Heart left ventricle (tissue), 16 donors: ENCODE data around the gene NAPSA. TPM values are rescaled to one million over a fixed set of nuclear protein-coding genes. Genes with fewer than 3 reads are reported as not detected.

ENCODE experiments used
- ATAC-seq, 4 donors: fragments of 200-7000 bp; cut with Tn5 transposase; one replicate each; pipeline ENCODE4 v1.9.1; 2020 to 2022; ENCODE audit warnings: moderate library complexity in 4 of 4, mild to moderate bottlenecking in 3 of 4, moderate number of reproducible peaks in 1 of 4
- DNase-seq, 5 donors: peaks; one replicate each; pipeline ENCODE4 v3.0.0-alpha.2; 2020
- H3K27ac ChIP-seq, 12 donors: fragments of 200-600 bp; sonication (generic) in 4 of 12; one replicate each; pipeline versions ENCODE4 v1.5.0 to v1.8.0; 2016 to 2022; ENCODE audit warnings: mild to moderate bottlenecking in 2 of 12
- H3K27me3 ChIP-seq, 9 donors: fragments of 200-600 bp; sonication (generic) in 2 of 9; one replicate each; pipeline versions ENCODE4 v1.5.1 to v1.8.0; 2016 to 2022; ENCODE audit warnings: mild to moderate bottlenecking in 3 of 9
- H3K36me3 ChIP-seq, 9 donors: fragments of 200-600 bp; sonication (generic) in 2 of 9; one replicate each; pipeline versions ENCODE4 v1.5.0 to v1.8.0; 2018 to 2022; ENCODE audit warnings: mild to moderate bottlenecking in 2 of 9
- H3K4me1 ChIP-seq, 12 donors: fragments of 200-600 bp; sonication (generic) in 4 of 12; one replicate each; pipeline versions ENCODE4 v1.5.0 to v1.8.0; 2016 to 2022; ENCODE audit warnings: mild to moderate bottlenecking in 3 of 12
- H3K4me3 ChIP-seq, 12 donors: fragments of 200-600 bp; sonication (generic) in 4 of 12; one replicate each; pipeline versions ENCODE4 v1.5.0 to v1.8.0; 2017 to 2022; ENCODE audit warnings: mild to moderate bottlenecking in 9 of 12, moderate library complexity in 4 of 12
- H3K9me3 ChIP-seq, 12 donors: fragments of 200-600 bp; sonication (generic) in 4 of 12; one replicate each; pipeline versions ENCODE4 v1.5.0 to v1.8.0; 2016 to 2022; ENCODE audit warnings: mild to moderate bottlenecking in 1 of 12
- POLR2A ChIP-seq, 2 donors: fragments of 450-650 bp; IDR thresholded peaks; one replicate each; pipeline ENCODE4 v1.6.1; 2017; ENCODE audit warnings: antibody characterized with exemption in 2 of 2, mild to moderate bottlenecking in 2 of 2, moderate library complexity in 2 of 2
- WGBS, 4 donors: extraction: QIAGEN DNeasy Blood & Tissue Kit in 2 of 4; methylation state at CpG; one replicate each; pipeline versions ENCODE4 v1.1.5 to v1.1.7; 2013 to 2018; 5-methylcytosine and 5-hydroxymethylcytosine counted together
- intact Hi-C, 10 donors: fragments of 100-400 bp; cut with DNase I; formaldehyde crosslinking; loops; one replicate each; pipeline versions ENCODE4 v1.11.1 to v1.14.2; 2022
- polyA plus RNA-seq, 2 donors: library from polyadenylated mRNA; stranded (reverse); fragments of 200-250 nt; gene quantifications; one replicate each; pipeline ENCODE4 v1.2.3, GENCODE V29; 2013
- total RNA-seq, 9 donors: library from RNA; depleted of rRNA in 2 of 9; stranded (reverse); fragments of >200 nt in 2 of 9; fragmentation: NEBNext Ultra II Directional in 3 of 9; extraction: Animal tissue kit (Norgen Biotek cat#: 25700) in 3 of 9; gene quantifications; one replicate each; pipeline versions ENCODE4 v1.1.0 to v1.2.4, GENCODE V29; 2016 to 2023
- TF ChIP-seq, protein P1 (sequence below), 12 donors: fragments of 200-600 bp; sonication (generic) in 4 of 12; IDR thresholded peaks; one replicate each; pipeline versions ENCODE4 v1.5.0 to v1.8.0; 2018 to 2022; ENCODE audit warnings: antibody characterized with exemption in 12 of 12, mild to moderate bottlenecking in 5 of 12
- donor health status: ischemic (EF 13 %, LVEDD 7.1; RV severe dilation, severe dysfunction).
- donor health status: healthy with polysubstance abuse.
- donor health status: DM: no; HTN: yes; CAD: no.
- donor health status: DM: no; HTN: no; CAD: no.
- donor health status: ischemic (EF 25% LVEDD 6.9; RV normal size, moderate dysfunction).
- donor health status: ischemic (EF 25% LVEDD 5.7; RV mildly dilated, moderate dysfunction).
- donor health status: healthy.
- donor health status: DM: yes; HTN: yes; CAD: no.
- donor health status: ischemic (EF 35%, LVEDD 5.7; RV mildly dilated, moderate dysfunction).
- donor health status: nonischemic (EF 11% LVEDD 7.7; RV severe dilation, severe dysfunction).
- donor health status: DM: yes; HTN: yes; CAD: no.
- donor health status: PGD.
- donor health status: ischemic (EF 29% LVEDD 5.4; RV normal size, mild dysfunction).
- donor health status: nonischemic (EF 23%, LVEDD 6.1; RV moderate dilation, normal function).

The NAPSA gene
- total and polyA plus RNA-seq, 11 donors, result 0.28 to 0.89 (median 0.62) TPM; not detected in 5

DNA sequence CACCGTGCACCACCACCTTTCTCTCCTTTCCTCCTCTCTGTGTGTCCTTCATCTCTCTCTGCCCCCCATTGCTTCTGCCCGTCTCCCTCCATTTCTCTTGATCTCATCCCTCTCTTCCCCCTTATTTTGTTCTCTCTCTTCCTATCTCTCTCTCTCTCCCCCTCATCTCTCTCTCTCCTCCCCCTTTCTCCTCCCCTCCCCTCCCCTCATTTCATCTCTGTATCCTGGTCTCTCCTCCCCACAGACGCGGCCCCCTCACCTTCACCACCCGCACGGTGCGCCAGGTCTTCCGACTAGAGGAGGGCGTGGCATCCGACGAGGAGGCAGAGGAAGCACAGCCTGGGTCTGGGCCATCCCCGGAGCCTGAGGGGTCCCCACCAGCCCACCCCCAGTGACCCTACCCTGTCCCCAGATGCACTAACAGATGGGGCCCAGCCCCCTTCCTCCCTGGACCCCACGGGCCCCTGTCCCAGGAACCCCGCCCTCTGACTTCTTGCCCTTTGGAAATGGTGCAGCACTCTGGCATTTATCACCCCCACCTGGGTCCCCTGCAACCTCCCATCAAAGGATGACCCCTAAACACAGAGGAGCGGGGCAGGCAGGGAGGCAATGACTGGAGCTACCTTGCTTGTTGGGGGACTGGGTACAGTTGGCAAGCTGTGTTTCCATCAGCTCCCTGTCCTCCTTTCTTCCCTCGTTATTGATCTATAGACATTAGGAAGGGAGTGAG is 55.9 kb downstream of the NAPSA start:
- 57 to 70% (median 59%) methylated on average over 16 of the region's 16 CpGs for whole genome bisulfite sequencing, 4 donors
- DNase-seq, result no peak

DNA sequence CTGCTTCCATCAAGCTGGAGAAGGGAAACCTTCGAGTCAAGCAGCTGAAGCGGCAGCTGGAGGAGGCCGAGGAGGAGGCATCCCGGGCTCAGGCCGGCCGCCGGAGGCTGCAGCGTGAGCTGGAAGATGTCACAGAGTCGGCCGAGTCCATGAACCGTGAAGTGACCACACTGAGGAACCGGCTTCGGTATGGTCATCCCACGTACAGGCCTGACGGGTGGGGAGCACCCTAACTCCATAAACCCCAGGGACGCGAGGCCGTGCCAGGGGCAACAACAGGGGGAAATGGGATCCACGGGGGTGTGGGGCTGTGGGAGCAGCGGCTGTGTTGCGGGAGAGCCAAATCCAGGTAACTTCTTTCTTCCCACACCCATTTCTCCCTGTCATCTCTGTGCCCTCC is 56.4 kb downstream of the NAPSA start:
- peaks cover 0 to 14% (median 0%) of the 10 kb centered on the region in 9 donors for H3K36me3 ChIP-seq
- 84 to 91% (median 86%) methylated on average over 21 of the region's 21 CpGs for WGBS, 4 donors
- ATAC-seq (no peak), DNase-seq (peak in 1 of 5 donors; percentile 59)
- H3K9me3 ChIP-seq, result peaks cover 0 to 10% (median 0%) of the 10 kb centered on the region in 12 donors
- intact Hi-C loops, result no loop called here
- no peak overlapping the region for H3K27ac ChIP-seq
- no peak for TF ChIP-seq POLR2A (IDR thresholded peaks at IDR 0.05)
- TF ChIP-seq, protein P1, sequence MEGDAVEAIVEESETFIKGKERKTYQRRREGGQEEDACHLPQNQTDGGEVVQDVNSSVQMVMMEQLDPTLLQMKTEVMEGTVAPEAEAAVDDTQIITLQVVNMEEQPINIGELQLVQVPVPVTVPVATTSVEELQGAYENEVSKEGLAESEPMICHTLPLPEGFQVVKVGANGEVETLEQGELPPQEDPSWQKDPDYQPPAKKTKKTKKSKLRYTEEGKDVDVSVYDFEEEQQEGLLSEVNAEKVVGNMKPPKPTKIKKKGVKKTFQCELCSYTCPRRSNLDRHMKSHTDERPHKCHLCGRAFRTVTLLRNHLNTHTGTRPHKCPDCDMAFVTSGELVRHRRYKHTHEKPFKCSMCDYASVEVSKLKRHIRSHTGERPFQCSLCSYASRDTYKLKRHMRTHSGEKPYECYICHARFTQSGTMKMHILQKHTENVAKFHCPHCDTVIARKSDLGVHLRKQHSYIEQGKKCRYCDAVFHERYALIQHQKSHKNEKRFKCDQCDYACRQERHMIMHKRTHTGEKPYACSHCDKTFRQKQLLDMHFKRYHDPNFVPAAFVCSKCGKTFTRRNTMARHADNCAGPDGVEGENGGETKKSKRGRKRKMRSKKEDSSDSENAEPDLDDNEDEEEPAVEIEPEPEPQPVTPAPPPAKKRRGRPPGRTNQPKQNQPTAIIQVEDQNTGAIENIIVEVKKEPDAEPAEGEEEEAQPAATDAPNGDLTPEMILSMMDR (IDR thresholded peaks at IDR 0.05), result no peak
- H3K4me1 ChIP-seq, result peaks cover 0 to 15% (median 0%) of the 10 kb centered on the region in 12 donors
- H3K4me3 ChIP-seq, result no peak overlapping the region
- peaks cover 11 to 40% (median 28%) of the 10 kb centered on the region in 9 donors for H3K27me3 ChIP-seq

More for the DNA sequence above, 55.9 kb downstream of the NAPSA start:
- intact Hi-C loops, result no loop called here
- Histone ChIP-seq H3K27me3 (peaks cover 11 to 46% (median 33%) of the 10 kb centered on the region in 9 donors), H3K9me3 (peaks cover 0 to 10% (median 0%) of the 10 kb centered on the region in 12 donors), H3K36me3 (peaks cover 0 to 14% (median 0%) of the 10 kb centered on the region in 9 donors), H3K4me3 (no peak overlapping the region), H3K4me1 (peaks cover 0 to 19% (median 0%) of the 10 kb centered on the region in 12 donors), H3K27ac (no peak overlapping the region)
- no peak for ATAC-seq
- TF ChIP-seq, protein P1 (IDR thresholded peaks at IDR 0.05), result no peak
- no peak for TF ChIP-seq POLR2A (IDR thresholded peaks at IDR 0.05)

Other genes with a start within 250 kb of the NAPSA start
- gene IZUMO2, start 202.4 kb downstream of the NAPSA start, total RNA-seq, result not detected
- gene IZUMO2, start 202.4 kb downstream of the NAPSA start, polyA plus RNA-seq, result not detected
- gene MYH14, start 162.0 kb downstream of the NAPSA start, total RNA-seq, result 100 to 1,000 TPM in 3 of 9 donors, 10 to 100 TPM in 6; 65.7 to 120 (median 90.5) TPM
- gene MYH14, start 162.0 kb downstream of the NAPSA start, polyA plus RNA-seq, result 100 to 1,000 TPM in 1 of 2 donors, 10 to 100 TPM in 1; 45.8 to 132 TPM
- 1 to 10 TPM in 8 of 9 donors, under 1 TPM in 1; 0.87 to 4.4 (median 2.5) TPM for gene KCNC3, start 36.3 kb downstream of the NAPSA start, total RNA-seq
- gene KCNC3, start 36.3 kb downstream of the NAPSA start, polyA plus RNA-seq, result 1 to 10 TPM; 1.7 to 3.3 TPM
- 100 to 1,000 TPM in 3 of 9 donors, 10 to 100 TPM in 6; 66.2 to 162 (median 74.3) TPM for gene NR1H2, start 10.8 kb upstream of the NAPSA start, total RNA-seq
- gene NR1H2, start 10.8 kb upstream of the NAPSA start, polyA plus RNA-seq, result 100 to 1,000 TPM in 1 of 2 donors, 10 to 100 TPM in 1; 91.5 to 155 TPM
- gene POLD1, start 18.7 kb upstream of the NAPSA start, total RNA-seq, result 10 to 100 TPM in 4 of 9 donors, 1 to 10 TPM in 5; 6.1 to 18.0 (median 9.0) TPM
- gene POLD1, start 18.7 kb upstream of the NAPSA start, polyA plus RNA-seq, result 10 to 100 TPM in 1 of 2 donors, 1 to 10 TPM in 1; 9.6 to 12.1 TPM
- under 1 TPM in 2 of 9 donors, not detected in 7; 0.16 to 0.53 TPM for gene SPIB, start 53.3 kb upstream of the NAPSA start, total RNA-seq
- gene SPIB, start 53.3 kb upstream of the NAPSA start, polyA plus RNA-seq, result under 1 TPM in 1 of 2 donors, not detected in 1; 0.10 TPM
- gene MYBPC2, start 67.3 kb upstream of the NAPSA start, total RNA-seq, result under 1 TPM in 3 of 9 donors, not detected in 6; 0.09 to 0.35 (median 0.28) TPM
- not detected for gene MYBPC2, start 67.3 kb upstream of the NAPSA start, polyA plus RNA-seq
- gene EMC10, start 110.9 kb upstream of the NAPSA start, total RNA-seq, result 100 to 1,000 TPM in 4 of 9 donors, 10 to 100 TPM in 5; 72.8 to 138 (median 91.1) TPM
- gene EMC10, start 110.9 kb upstream of the NAPSA start, polyA plus RNA-seq, result 100 to 1,000 TPM in 1 of 2 donors, 10 to 100 TPM in 1; 95.3 to 108 TPM
- gene GARIN5A, start 111.2 kb upstream of the NAPSA start, total RNA-seq, result 1 to 10 TPM in 6 of 9 donors, under 1 TPM in 3; 0.51 to 6.4 (median 1.6) TPM
- 1 to 10 TPM; 1.1 to 3.0 TPM for gene GARIN5A, start 111.2 kb upstream of the NAPSA start, polyA plus RNA-seq
- gene JOSD2, start 145.6 kb upstream of the NAPSA start, total RNA-seq, result 10 to 100 TPM; 18.7 to 43.8 (median 29.5) TPM
- gene JOSD2, start 145.6 kb upstream of the NAPSA start, polyA plus RNA-seq, result 10 to 100 TPM; 47.7 to 49.7 TPM
- not detected for gene ASPDH, start 148.3 kb upstream of the NAPSA start, total RNA-seq
- not detected for gene ASPDH, start 148.3 kb upstream of the NAPSA start, polyA plus RNA-seq
- gene LRRC4B, start 202.8 kb upstream of the NAPSA start, total RNA-seq, result 1 to 10 TPM in 4 of 9 donors, under 1 TPM in 5; 0.35 to 2.4 (median 0.87) TPM
- 1 to 10 TPM in 1 of 2 donors, under 1 TPM in 1; 0.97 to 1.0 TPM for gene LRRC4B, start 202.8 kb upstream of the NAPSA start, polyA plus RNA-seq